GM12878 (cell line): ENCODE data around the gene POLA2. TPM values are rescaled to one million over a fixed set of nuclear protein-coding genes. Genes with fewer than 3 reads are reported as not detected.
"Not testable (repeated sequence)": the region's sequence is repeated elsewhere in the genome, so short reads cannot be mapped to it uniquely, and the experiment has no call there.

Source experiments
- ATAC-seq: fragments of 200-7000 bp; cut with Tn5 transposase; 3 replicates; pipeline ENCODE4 v1.9.1; 2020; ENCODE audit warnings: mild to moderate bottlenecking, moderate library complexity
- BruUV-seq: library from RNA; stranded (reverse); fragments of 400-500 nt; replicated peaks from 2 replicates; lab custom pipeline; 2021; lab: Mats Ljungman, UMichigan
- CTCF ChIA-PET: fragments of 300-600 bp; sonication (Branson Sonifier 250); formaldehyde crosslinking; extraction: SDS; loops from one replicate; lab custom pipeline; 2021; ENCODE audit warnings: inconsistent platforms; lab: Yijun Ruan, JAX
- POLR2A ChIA-PET: fragments of 350-600 bp; formaldehyde crosslinking; extraction: SDS; loops from one replicate; lab custom pipeline; 2021; ENCODE audit warnings: inconsistent platforms; lab: Charles Lee
- RAD21 ChIA-PET: fragments of 300-600 bp; sonication (Branson Sonifier 250); formaldehyde crosslinking; loops from one replicate; lab custom pipeline; 2023; ENCODE audit warnings: antibody characterized with exemption; ENCODE audit not compliant: unreplicated experiment; lab: Charles Lee
- SMC1A ChIA-PET: fragments of 300-600 bp; sonication (Branson Sonifier 250); formaldehyde crosslinking; loops from one replicate; lab custom pipeline; 2023; ENCODE audit not compliant: unreplicated experiment, uncharacterized antibody; lab: Charles Lee
- DNase-seq: peaks from one replicate; pipeline ENCODE4 v3.0.0-alpha.2; 2011; ENCODE audit warnings: low read depth, low spot score
- FAIRE-seq: peaks from 3 replicates; lab custom pipeline; 2011; peaks lifted over from hg19 to GRCh38; lab: Jason Lieb, UNC
- H2AFZ ChIP-seq: 2 replicates; pipeline ENCODE4 v1.6.0; 2011; ENCODE audit warnings: low read depth, low read length, control low read depth; ENCODE audit not compliant: control insufficient read depth
- H3K27ac ChIP-seq: 2 replicates; pipeline ENCODE4 v1.5.1; 2011; ENCODE audit warnings: control low read depth; ENCODE audit not compliant: control insufficient read depth, insufficient read depth
- H3K27me3 ChIP-seq, 2 experiments: replicated peaks in 1 of 2; 2 replicates each; pipeline versions ENCODE4 v1.6.0 to v1.6.1; 2011; ENCODE audit warnings: low read length in 1 of 2; ENCODE audit not compliant: control insufficient read depth in 2 of 2, insufficient read depth in 2 of 2
- H3K36me3 ChIP-seq, 2 experiments: 2 replicates each; pipeline ENCODE4 v1.5.1; 2011; ENCODE audit warnings: low read length in 1 of 2; ENCODE audit not compliant: control insufficient read depth in 2 of 2, insufficient read depth in 2 of 2
- H3K4me1 ChIP-seq: 2 replicates; pipeline ENCODE4 v1.6.1; 2011; ENCODE audit warnings: mild to moderate bottlenecking, low read length, moderate library complexity, mixed read lengths; ENCODE audit not compliant: control insufficient read depth, insufficient read depth
- H3K4me2 ChIP-seq: 2 replicates; pipeline ENCODE4 v1.6.0; 2011; ENCODE audit warnings: control low read depth; ENCODE audit not compliant: control insufficient read depth, insufficient read depth
- H3K4me3 ChIP-seq: fragments of 200-600 bp; sonication (generic); 2 replicates; pipeline ENCODE4 v1.5.1; 2016
- H3K79me2 ChIP-seq: 2 replicates; pipeline ENCODE4 v1.6.0; 2011; ENCODE audit warnings: low read length; ENCODE audit not compliant: control insufficient read depth, insufficient read depth
- H3K9ac ChIP-seq: 2 replicates; pipeline ENCODE4 v1.8.0; 2011; ENCODE audit warnings: low read length, control low read depth, mixed read lengths; ENCODE audit not compliant: control insufficient read depth, insufficient read depth
- H3K9me3 ChIP-seq: replicated peaks from 3 replicates; pipeline ENCODE4 v1.5.1; 2011; ENCODE audit warnings: mild to moderate bottlenecking, low read length; ENCODE audit not compliant: control insufficient read depth, insufficient read depth
- H4K20me1 ChIP-seq: 2 replicates; pipeline ENCODE4 v1.6.0; 2011; ENCODE audit not compliant: control insufficient read depth, insufficient read depth
- ETV6 ChIP-seq, 2 experiments: fragments of 450-650 bp in 1 of 2; IDR thresholded peaks in 1 of 2; conservative IDR thresholded peaks in 1 of 2; 2 replicates each; pipeline ENCODE4 v1.6.1; 2014; ENCODE audit warnings: antibody characterized with exemption in 1 of 2, borderline replicate concordance in 1 of 2, low read depth in 1 of 2, mild to moderate bottlenecking in 1 of 2, moderate library complexity in 1 of 2
- FOXK2 ChIP-seq: fragments of 450-650 bp; IDR thresholded peaks from 2 replicates; pipeline ENCODE4 v1.6.1; 2017; ENCODE audit warnings: mild to moderate bottlenecking, moderate library complexity
- NFXL1 ChIP-seq: fragments of 450-650 bp; IDR thresholded peaks from 2 replicates; pipeline ENCODE4 v1.6.1; 2017; ENCODE audit warnings: antibody characterized with exemption, mild to moderate bottlenecking, borderline replicate concordance
- WGBS: methylation state at CpG from one replicate; pipeline ENCODE4 v1.1.6; 2016; ENCODE audit warnings: low lambda C conversion rate; ENCODE audit not compliant: insufficient replicate concordance, insufficient coverage; ENCODE audit errors: missing lambda C conversion rate; 5-methylcytosine and 5-hydroxymethylcytosine counted together
- in situ Hi-C: fragments of 300-500 bp; cut with MboI; formaldehyde crosslinking; loops from 9 replicates; pipeline ENCODE4 v1.14.3; 2018; ENCODE audit warnings: mixed read lengths
- intact Hi-C: fragments of 100-400 bp; cut with micrococcal nuclease; formaldehyde crosslinking; loops from one replicate; pipeline ENCODE4 v1.14.2; 2022; ENCODE audit not compliant: unreplicated experiment
- polyA plus RNA-seq, 11 experiments: library from polyadenylated mRNA; depleted of rRNA in 4 of 11; unstranded in 6 of 11; stranded (reverse) in 5 of 11; fragments of >200 nt; fragmentation: Nextera tagmentation in 4 of 11; fragmentation: Illumina TruSeq in 1 of 11; extraction: Ambion mirVana in 4 of 11; extraction: Trizol in 1 of 11; gene quantifications; 1 replicate in 1 of 11; 2 replicates in 10 of 11; pipeline versions ENCODE4 v1.2.1 to v1.2.3, GENCODE V29; 2011 to 2016; ENCODE audit warnings: inconsistent platforms in 2 of 11, missing spikeins in 2 of 11, low read depth in 1 of 11
- total RNA-seq, 4 experiments: library from RNA; depleted of rRNA in 3 of 4; stranded (reverse); fragments of >200 nt in 3 of 4; fragmentation: Illumina TruSeq in 1 of 4; extraction: Trizol in 1 of 4; gene quantifications; 2 replicates each; pipeline versions ENCODE4 v1.2.1 to v1.2.3, GENCODE V29; 2013 to 2021

POLA2 gene
- total and polyA plus RNA-seq, 10 of the 15 experiments (the other 5 are each of a cell fraction or from before 2014, with no cell fraction given), result 4.2 to 121 (median 56.2) TPM

DNA sequence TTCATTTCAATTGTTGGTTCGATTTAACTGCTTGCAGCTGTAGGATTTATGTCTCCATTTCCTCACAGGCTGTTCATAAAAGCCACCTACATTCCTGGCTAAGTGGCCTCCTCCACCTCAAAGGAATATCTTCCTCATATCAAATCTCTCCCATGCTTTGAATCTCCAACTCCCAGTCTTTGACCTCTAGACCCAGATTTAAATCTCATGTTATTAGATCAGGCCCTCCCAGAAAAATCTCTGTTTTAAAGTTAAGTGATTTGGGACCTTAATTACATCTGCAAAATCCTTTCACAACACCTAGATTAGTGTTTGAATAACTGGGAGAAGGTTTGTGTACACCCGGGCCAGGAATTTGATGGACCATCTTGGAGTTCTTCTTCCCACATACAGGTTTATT is 33.9 kb upstream of the POLA2 start (continued):
- TF ChIP-seq ETV6 (conservative IDR thresholded peaks at IDR 0.05 in 1 of 2, IDR thresholded peaks at IDR 0.05 in 1 of 2; ENCODE audit: borderline replicate concordance in 1 of 2, low read depth in 1 of 2), result no peak
- TF ChIP-seq NFXL1, result no peak

DNA sequence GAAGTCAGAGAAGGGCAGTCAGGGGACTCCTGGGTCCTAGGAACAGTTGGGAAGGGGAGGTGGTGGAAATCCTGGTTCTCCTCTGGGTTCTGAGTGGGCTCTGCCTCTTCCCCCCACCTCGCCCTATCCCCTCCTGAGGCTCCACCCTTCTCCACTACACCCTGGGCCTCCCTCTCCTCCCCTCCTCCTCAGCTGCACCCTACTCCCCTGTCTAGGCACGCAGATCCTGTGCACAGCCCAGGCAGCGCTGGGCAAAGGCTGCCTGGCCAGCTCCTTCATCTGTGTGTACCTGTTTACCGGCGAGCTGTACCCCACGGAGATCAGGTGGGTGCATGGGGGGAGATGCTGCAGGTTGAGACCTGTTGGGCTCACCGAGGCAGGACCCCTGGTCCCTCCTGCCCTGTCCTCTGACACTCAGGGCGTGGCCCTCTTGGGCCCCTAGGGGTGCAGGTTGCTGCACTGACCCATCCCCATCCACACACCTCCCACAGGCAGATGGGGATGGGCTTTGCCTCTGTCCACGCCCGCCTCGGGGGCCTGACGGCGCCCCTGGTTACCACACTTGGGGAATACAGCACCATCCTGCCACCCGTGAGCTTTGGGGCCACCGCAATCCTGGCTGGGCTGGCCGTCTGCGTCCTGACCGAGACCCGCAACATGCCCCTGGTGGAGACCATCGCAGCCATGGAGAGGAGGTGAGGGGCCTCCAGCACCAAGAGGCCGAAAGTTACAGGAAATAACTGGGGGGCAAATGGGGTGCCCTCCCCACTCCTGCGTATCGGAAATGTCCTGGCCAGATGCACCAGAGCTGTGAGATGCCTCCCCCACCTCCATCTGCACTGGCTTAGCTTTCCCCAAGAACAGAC is 25.3 kb upstream of the POLA2 start:
- Histone ChIP-seq H4K20me1 (no peaks in the 10 kb centered on the region), H3K4me1 (no peaks in the 10 kb centered on the region), H2AFZ (no peak overlapping the region), H3K27me3 (no peaks in the 10 kb centered on the region), H3K9me3 (no peaks in the 10 kb centered on the region; the same call in 2 of the 3 replicates), H3K9ac (no peak overlapping the region), H3K4me2 (no peak overlapping the region), H3K79me2 (no peaks in the 10 kb centered on the region), H3K36me3 (no peaks in the 10 kb centered on the region), H3K27ac (no peak overlapping the region), H3K4me3 (no peak overlapping the region)
- POLR2A ChIA-PET, result no interaction called here
- 35% methylated on average over 22 of the region's 23 CpGs for WGBS
- in situ Hi-C loops (no loop called here), intact Hi-C loops (no loop called here)
- RAD21 ChIA-PET, result no interaction called here
- CTCF ChIA-PET, result interaction anchor here (1.0 to 1.5 kb wide), 2 partner anchors 76 to 80 kb away, joined by 3 read pairs; no protein-coding TSS in a partner anchor
- FAIRE-seq (no peak), ATAC-seq (no peak), DNase-seq (no peak)
- SMC1A ChIA-PET, result interaction anchor here (0.5 kb wide), 1 partner anchor 37 kb away, joined by 3 read pairs; no protein-coding TSS in a partner anchor
- TF ChIP-seq FOXK2, result no peak
- TF ChIP-seq ETV6 (conservative IDR thresholded peaks at IDR 0.05 in 1 of 2, IDR thresholded peaks at IDR 0.05 in 1 of 2; ENCODE audit: borderline replicate concordance in 1 of 2, low read depth in 1 of 2), result no peak
- TF ChIP-seq, all 136 proteins: peak for 0
- no TSS peak for BruUV-seq

DNA sequence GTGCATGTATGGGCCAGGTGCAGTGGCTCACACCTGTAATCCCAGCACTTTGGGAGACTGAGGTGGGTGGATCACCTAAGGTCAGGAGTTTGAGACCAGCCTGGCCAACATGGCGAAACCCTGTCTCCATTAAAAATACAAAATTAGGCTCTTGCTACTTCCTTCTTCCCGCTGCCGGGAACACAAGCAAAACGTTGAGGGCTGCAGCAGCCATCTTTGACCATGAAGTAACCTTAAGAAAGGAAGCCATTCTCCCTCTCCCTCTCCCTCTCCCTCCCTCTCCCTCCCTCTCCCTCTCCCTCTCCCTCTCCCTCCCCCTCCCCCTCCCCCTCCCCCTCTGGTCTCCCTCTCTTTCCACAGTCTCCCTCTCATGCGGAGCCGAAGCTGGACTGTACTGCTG is 23.5 kb upstream of the POLA2 start:
- H3K4me2 ChIP-seq, H3K27me3 ChIP-seq, SMC1A ChIA-PET, H2AFZ ChIP-seq, in situ Hi-C loops, H3K4me1 ChIP-seq, CTCF ChIA-PET, H3K79me2 ChIP-seq, H3K9ac ChIP-seq, RAD21 ChIA-PET, H3K9me3 ChIP-seq, DNase-seq, H3K36me3 ChIP-seq, H3K4me3 ChIP-seq, ATAC-seq, POLR2A ChIA-PET, FAIRE-seq, H4K20me1 ChIP-seq, BruUV-seq, H3K27ac ChIP-seq, intact Hi-C loops: not testable (repeated sequence)
- WGBS, result 74% methylated on average over 4 of the region's 6 CpGs
